Activated T-cell treated with anti-CD3 and anti-CD28 coated beads, Interleukin-2, amount 50 U/mL, for 24 hours (primary cell): Measurements from ENCODE around the gene GHDC.
"Not testable (repeated sequence)": the region's sequence is repeated elsewhere in the genome, so short reads cannot be mapped to it uniquely, and the experiment has no call there.

Experiments
- DNase-seq: peaks from one replicate; pipeline ENCODE4 v3.0.0-alpha.2; 2020
- H3K27ac Mint-ChIP-seq: 2 replicates; pipeline ENCODE4 v1.8.0; 2020; ENCODE audit warnings: mild to moderate bottlenecking, mixed read lengths
- H3K27me3 Mint-ChIP-seq: 2 replicates; pipeline ENCODE4 v1.8.0; 2020; ENCODE audit warnings: mixed read lengths
- H3K36me3 Mint-ChIP-seq: 2 replicates; pipeline ENCODE4 v1.8.0; 2020; ENCODE audit warnings: low read depth, mixed read lengths
- H3K4me1 Mint-ChIP-seq: 2 replicates; pipeline ENCODE4 v1.8.0; 2020; ENCODE audit warnings: low read depth, mixed read lengths
- H3K4me3 Mint-ChIP-seq: 2 replicates; pipeline ENCODE4 v1.8.0; 2020; ENCODE audit warnings: mild to moderate bottlenecking, moderate library complexity, mixed read lengths
- H3K9me3 Mint-ChIP-seq: 2 replicates; pipeline ENCODE4 v1.8.0; 2020; ENCODE audit warnings: mixed read lengths

GHDC gene, protein sequence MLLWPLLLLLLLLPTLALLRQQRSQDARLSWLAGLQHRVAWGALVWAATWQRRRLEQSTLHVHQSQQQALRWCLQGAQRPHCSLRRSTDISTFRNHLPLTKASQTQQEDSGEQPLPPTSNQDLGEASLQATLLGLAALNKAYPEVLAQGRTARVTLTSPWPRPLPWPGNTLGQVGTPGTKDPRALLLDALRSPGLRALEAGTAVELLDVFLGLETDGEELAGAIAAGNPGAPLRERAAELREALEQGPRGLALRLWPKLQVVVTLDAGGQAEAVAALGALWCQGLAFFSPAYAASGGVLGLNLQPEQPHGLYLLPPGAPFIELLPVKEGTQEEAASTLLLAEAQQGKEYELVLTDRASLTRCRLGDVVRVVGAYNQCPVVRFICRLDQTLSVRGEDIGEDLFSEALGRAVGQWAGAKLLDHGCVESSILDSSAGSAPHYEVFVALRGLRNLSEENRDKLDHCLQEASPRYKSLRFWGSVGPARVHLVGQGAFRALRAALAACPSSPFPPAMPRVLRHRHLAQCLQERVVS

GRCh38 chr17:42193969-42194899 lies at the start of gene GHDC:
Gene GHDC, minus strand, starts transcription at chr17:42194494. Its CDS starts 913 bp downstream, at chr17:42193581.
- Mint-ChIP-seq H3K36me3 (peaks cover 11% of the 10 kb centered on the region), H3K27ac (peak within 1 kb of the TSS; percentile 93), H3K27me3 (no peaks in the 10 kb centered on the region), H3K4me3 (peak within 1 kb of the TSS; percentile 91), H3K9me3 (no peaks in the 10 kb centered on the region), H3K4me1 (peaks cover 27% of the 10 kb centered on the region)
- DNase-seq, result peak; percentile 83

DNA sequence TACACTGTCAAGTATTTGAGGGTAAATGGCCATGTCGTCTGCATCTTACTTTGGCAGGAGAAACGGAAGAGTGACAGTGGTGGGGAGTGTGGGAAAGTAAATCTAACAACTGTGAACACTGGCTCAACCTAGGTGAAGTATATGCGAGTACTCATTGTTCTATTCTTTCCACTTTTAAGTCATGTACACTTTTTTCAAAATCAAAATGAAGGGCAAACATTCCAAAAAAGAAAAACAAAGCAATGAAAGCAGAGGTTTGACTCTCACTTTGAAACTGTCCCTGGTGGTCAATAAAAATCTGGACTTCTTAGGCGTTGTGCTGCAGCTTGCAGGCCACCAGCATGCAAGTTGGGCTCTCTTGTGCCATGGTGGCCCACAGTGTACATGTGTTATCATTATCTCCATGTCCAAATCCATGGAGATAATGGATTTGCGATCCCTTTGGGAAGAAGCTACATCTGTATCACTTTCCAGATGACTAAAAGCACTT lies 49.2 kb upstream of the GHDC start:
- H3K36me3 Mint-ChIP-seq, result peaks cover 18% of the 10 kb centered on the region
- H3K27me3 Mint-ChIP-seq, result no peaks in the 10 kb centered on the region
- DNase-seq, result no peak
- H3K4me3 Mint-ChIP-seq, result no peak overlapping the region
- peak overlapping the region; percentile 61 for H3K27ac Mint-ChIP-seq
- peaks cover 58% of the 10 kb centered on the region for H3K4me1 Mint-ChIP-seq
- H3K9me3 Mint-ChIP-seq, result no peaks in the 10 kb centered on the region

- no peak overlapping the region for H3K27ac Mint-ChIP-seq
- H3K4me3 Mint-ChIP-seq, result no peak overlapping the region
- H3K36me3 Mint-ChIP-seq, result peaks cover 14% of the 10 kb centered on the region
- H3K27me3 Mint-ChIP-seq, result no peaks in the 10 kb centered on the region
- DNase-seq, result no peak
- peaks cover 50% of the 10 kb centered on the region for H3K4me1 Mint-ChIP-seq
- no peaks in the 10 kb centered on the region for H3K9me3 Mint-ChIP-seq
These were observed 47.6 kb upstream of the GHDC start for GRCh38 chr17:42241871-42242270.

DNA sequence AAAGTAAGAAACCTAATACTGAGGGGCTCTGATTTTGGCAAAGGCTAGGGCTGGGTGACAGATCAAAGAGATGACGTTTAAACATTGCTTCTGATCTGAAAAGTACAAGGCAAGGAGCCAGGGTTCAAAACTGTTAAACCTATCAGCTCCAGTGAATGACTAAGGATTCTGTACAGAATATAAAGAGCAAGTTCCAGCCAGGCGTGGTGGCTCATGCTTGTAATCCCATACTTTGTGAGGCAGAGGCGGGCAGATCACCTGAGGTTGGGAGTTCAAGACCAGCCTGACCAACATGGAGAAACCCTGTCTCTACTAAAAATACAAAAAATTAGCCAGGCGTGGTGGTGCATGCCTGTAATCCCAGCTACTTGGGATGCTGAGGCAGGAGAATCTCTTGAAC lies 46.6 kb upstream of the GHDC start:
- Mint-ChIP-seq H3K4me1 (peaks cover 48% of the 10 kb centered on the region), H3K27ac (peak overlapping the region; percentile 37), H3K36me3 (peaks cover 16% of the 10 kb centered on the region)
- not testable (repeated sequence) for H3K9me3 Mint-ChIP-seq, H3K4me3 Mint-ChIP-seq, H3K27me3 Mint-ChIP-seq, DNase-seq

DNA sequence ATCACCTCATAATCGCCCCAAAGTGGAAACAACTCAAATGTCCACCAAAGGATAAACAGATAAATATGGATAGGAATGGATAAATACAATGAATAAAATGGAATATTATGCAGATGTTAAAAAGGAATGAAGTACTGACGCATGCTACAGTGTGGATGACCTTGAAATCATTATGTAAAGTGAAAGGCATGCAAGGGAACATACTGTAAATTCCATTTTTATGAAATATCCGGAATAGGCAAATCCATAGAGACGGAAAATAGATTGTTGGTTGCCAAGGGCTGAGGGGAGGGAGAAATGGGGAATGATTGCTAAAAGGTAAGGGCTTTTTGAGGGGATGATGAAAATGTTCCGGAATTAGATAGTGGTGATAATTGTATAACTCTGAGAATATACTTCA lies 45.9 kb upstream of the GHDC start:
- H3K4me1 Mint-ChIP-seq, result peaks cover 49% of the 10 kb centered on the region
- DNase-seq, result no peak
- H3K36me3 Mint-ChIP-seq, result peaks cover 19% of the 10 kb centered on the region
- H3K9me3 Mint-ChIP-seq, result no peaks in the 10 kb centered on the region
- H3K4me3 Mint-ChIP-seq, result no peak overlapping the region
- H3K27me3 Mint-ChIP-seq, result no peaks in the 10 kb centered on the region
- H3K27ac Mint-ChIP-seq, result no peak overlapping the region

DNA sequence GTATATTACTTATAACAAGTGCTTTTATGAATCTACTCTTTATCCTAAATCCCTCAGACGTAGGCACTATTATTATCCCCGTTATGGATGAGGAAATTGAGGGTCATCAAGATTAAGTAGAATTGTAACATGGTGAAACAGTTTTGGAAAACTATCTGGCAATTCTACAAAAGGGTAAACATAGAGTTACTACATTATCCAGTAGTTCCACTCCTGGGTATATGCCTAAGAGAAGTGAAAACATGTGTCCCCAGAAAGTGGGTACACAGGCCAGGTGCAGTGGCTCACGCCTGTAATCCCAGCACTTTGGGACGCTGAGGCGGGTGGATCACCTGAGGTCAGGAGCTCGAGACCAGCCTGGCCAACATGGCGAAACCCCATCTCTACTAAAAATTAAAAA lies 45.3 kb upstream of the GHDC start:
- H3K4me1 Mint-ChIP-seq, result peaks cover 55% of the 10 kb centered on the region

GRCh38 chr17:42236760-42237159 lies 42.5 kb upstream of the GHDC start:
- no peaks in the 10 kb centered on the region for H3K27me3 Mint-ChIP-seq
- no peaks in the 10 kb centered on the region for H3K9me3 Mint-ChIP-seq
- H3K36me3 Mint-ChIP-seq, result peaks cover 24% of the 10 kb centered on the region
- peaks cover 51% of the 10 kb centered on the region for H3K4me1 Mint-ChIP-seq
- H3K4me3 Mint-ChIP-seq, result no peak overlapping the region
- peak overlapping the region; percentile 3 for H3K27ac Mint-ChIP-seq
- no peak for DNase-seq

More for the DNA sequence above, 45.3 kb upstream of the GHDC start:
- H3K27me3 Mint-ChIP-seq, DNase-seq, H3K4me3 Mint-ChIP-seq, H3K27ac Mint-ChIP-seq, H3K9me3 Mint-ChIP-seq: not testable (repeated sequence)
- H3K36me3 Mint-ChIP-seq, result peaks cover 19% of the 10 kb centered on the region

DNA sequence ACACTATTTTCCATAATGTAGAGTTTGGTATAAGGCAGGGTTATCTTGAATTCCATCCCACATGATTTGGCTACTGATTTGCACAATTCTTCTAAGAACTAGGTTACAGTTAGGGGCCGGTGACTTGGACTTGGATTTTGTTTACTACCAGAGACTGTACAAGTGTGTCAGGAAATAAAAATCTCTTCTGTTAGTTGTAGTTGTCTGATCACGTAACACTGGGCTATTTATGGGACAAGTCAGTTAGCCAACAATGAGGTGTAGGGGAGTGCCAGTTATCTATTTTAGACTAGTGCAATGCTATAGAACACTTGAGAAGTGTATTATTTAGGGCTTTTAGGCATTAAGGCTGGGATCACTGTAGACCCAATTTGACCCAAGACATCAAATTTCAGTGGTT lies 39.7 kb upstream of the GHDC start:
- peak overlapping the region; percentile 44 for H3K27ac Mint-ChIP-seq
- peaks cover 29% of the 10 kb centered on the region for H3K36me3 Mint-ChIP-seq
- DNase-seq, result no peak
- no peak overlapping the region for H3K4me3 Mint-ChIP-seq
- peaks cover 47% of the 10 kb centered on the region for H3K4me1 Mint-ChIP-seq
- no peaks in the 10 kb centered on the region for H3K9me3 Mint-ChIP-seq
- H3K27me3 Mint-ChIP-seq, result no peaks in the 10 kb centered on the region

- no peaks in the 10 kb centered on the region for H3K27me3 Mint-ChIP-seq
- no peak for DNase-seq
- H3K36me3 Mint-ChIP-seq, result peaks cover 37% of the 10 kb centered on the region
- peaks cover 52% of the 10 kb centered on the region for H3K4me1 Mint-ChIP-seq
- no peaks in the 10 kb centered on the region for H3K9me3 Mint-ChIP-seq
- no peak overlapping the region for H3K4me3 Mint-ChIP-seq
- H3K27ac Mint-ChIP-seq, result no peak overlapping the region
These were observed 38.9 kb upstream of the GHDC start for GRCh38 chr17:42233156-42233555.

DNA sequence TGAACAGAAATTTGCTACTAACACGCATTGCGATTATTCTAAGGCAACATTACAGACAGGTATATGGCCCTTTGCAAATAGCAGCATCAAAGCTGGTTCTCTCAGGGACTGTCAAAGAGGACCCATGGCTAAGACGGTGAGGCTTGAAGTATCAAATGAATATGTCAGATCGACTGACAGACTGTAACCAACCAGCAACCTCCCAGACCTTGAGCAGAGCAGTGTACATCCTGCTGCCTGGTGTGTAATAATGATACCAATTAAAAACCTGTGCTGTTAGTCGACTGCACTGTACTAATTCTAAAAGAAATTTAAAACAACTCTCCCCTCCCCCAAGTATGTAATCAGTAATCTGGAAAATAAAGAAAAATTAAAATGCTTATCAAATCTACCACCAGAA lies 35.9 kb upstream of the GHDC start:
- Mint-ChIP-seq H3K36me3 (peaks cover 49% of the 10 kb centered on the region), H3K4me1 (peaks cover 46% of the 10 kb centered on the region), H3K4me3 (no peak overlapping the region), H3K9me3 (no peaks in the 10 kb centered on the region), H3K27ac (peak overlapping the region; percentile 77), H3K27me3 (no peaks in the 10 kb centered on the region)
- no peak for DNase-seq

- no peaks in the 10 kb centered on the region for H3K27me3 Mint-ChIP-seq
- no peak for DNase-seq
- peaks cover 65% of the 10 kb centered on the region for H3K36me3 Mint-ChIP-seq
- no peak overlapping the region for H3K4me3 Mint-ChIP-seq
- H3K9me3 Mint-ChIP-seq, result no peaks in the 10 kb centered on the region
- H3K4me1 Mint-ChIP-seq, result peaks cover 31% of the 10 kb centered on the region
- peak overlapping the region; percentile 58 for H3K27ac Mint-ChIP-seq
These were observed 33.8 kb upstream of the GHDC start for GRCh38 chr17:42227849-42228700.

GRCh38 chr17:42225646-42226045 lies 31.4 kb upstream of the GHDC start:
- Mint-ChIP-seq H3K4me1 (peaks cover 28% of the 10 kb centered on the region), H3K27me3 (no peaks in the 10 kb centered on the region), H3K36me3 (peaks cover 77% of the 10 kb centered on the region), H3K4me3 (no peak overlapping the region), H3K9me3 (no peaks in the 10 kb centered on the region), H3K27ac (peak overlapping the region; percentile 64)
- DNase-seq, result no peak

- H3K4me3 Mint-ChIP-seq, result no peak overlapping the region
- H3K27ac Mint-ChIP-seq, result peak overlapping the region; percentile 51
- H3K36me3 Mint-ChIP-seq, result peaks cover 77% of the 10 kb centered on the region
- no peaks in the 10 kb centered on the region for H3K27me3 Mint-ChIP-seq
- H3K9me3 Mint-ChIP-seq, result no peaks in the 10 kb centered on the region
- H3K4me1 Mint-ChIP-seq, result peaks cover 19% of the 10 kb centered on the region
- DNase-seq, result no peak
These were observed 30.4 kb upstream of the GHDC start for GRCh38 chr17:42224651-42225050.
